DND-41 (cell line): Measurements from ENCODE around the gene CAMKMT.

ENCODE experiments used
- CTCF ChIP-seq: IDR thresholded peaks from 2 replicates; pipeline ENCODE4 v1.5.1; 2012; ENCODE audit warnings: borderline replicate concordance, low read length, moderate library complexity, mild to moderate bottlenecking; ENCODE audit not compliant: poor library complexity, severe bottlenecking; ENCODE audit errors: extremely low read depth
- EZH2 ChIP-seq: IDR thresholded peaks from 3 replicates; pipeline ENCODE4 v1.6.1; 2012; ENCODE audit warnings: borderline replicate concordance, low read depth, mild to moderate bottlenecking, moderate library complexity, low read length, inconsistent platforms; ENCODE audit not compliant: severe bottlenecking

DNA sequence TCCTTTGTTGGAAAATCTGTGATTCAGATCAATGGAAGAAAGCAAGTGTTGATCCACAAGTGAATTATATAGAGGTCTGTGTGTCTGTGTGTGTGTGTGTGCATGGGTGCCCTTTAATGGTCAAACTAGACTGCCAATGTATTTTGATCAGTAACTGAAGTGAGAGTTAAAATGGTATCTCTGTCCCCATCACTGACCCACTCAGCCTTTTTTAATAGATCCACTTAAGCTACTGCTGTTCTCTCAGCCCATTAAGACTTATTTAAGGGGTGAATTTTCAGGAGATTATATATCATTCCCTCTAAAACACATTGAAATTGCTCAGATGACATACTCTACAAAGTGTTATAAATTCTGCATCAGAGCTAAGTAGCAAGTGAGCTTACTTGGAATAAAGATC, 386.0 kb downstream of the CAMKMT start:
- TF ChIP-seq CTCF (no peak), EZH2 (no peak)
